ENCODE data around the gene SLC35E2B.
"Not testable (repeated sequence)": the region's sequence is repeated elsewhere in the genome, so short reads cannot be mapped to it uniquely, and the experiment has no call there.

Gene SLC35E2B

DNA sequence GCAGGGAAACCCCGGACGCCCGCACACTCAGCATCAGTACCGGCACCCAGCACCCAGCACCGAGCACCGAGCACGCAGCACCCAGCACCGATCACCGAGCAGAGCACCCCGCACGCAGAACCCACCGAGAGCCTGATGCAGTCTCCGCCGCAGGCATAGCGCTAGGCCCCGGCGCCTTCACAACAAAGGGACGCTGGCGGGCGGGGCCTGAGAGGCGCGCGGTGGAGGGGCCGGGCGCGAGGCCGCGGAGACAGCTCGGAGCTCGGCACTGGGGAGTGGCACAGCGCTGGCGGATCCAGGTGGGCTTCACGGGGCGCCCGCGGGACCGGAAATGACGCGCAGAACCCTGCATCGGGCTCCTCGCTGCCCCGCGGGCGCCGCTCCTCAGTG lies 276 bp downstream of the SLC35E2B start:
- peaks cover 11% of the 10 kb centered on the region; the same call in 1 of the 2 replicates for H3K36me3 ChIP-seq
- peaks cover 16% of the 10 kb centered on the region for H3K4me1 ChIP-seq
- not testable (repeated sequence) for H3K4me2 ChIP-seq, H3K27me3 ChIP-seq, H3K9me3 ChIP-seq
- peak overlapping the region; percentile 97 for H3K27ac ChIP-seq
- peaks cover 23% of the 10 kb centered on the region for H4K20me1 ChIP-seq
- H3K9ac ChIP-seq: peak overlapping the region; percentile 92
- peak overlapping the region; percentile 68 for H3K4me3 ChIP-seq

DNA sequence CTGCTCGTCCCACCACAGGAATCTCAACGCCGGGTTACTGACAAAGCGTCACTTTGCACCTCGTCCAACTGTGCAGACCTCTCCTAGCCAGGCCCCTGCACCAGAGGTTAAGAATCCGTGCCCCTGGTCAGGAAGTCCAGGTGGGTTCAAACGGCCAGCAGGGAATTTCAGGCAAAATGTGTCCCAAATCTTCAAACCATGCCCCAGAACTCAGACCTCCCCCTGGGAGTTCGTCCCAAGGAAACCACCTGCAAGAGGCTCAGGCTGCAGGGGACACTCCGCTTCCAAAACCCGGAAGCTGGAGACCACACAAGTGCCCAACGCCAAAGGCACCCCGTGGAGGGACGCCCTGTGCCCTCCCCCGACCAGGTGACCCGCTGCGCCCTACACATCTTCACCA lies 1.2 kb downstream of the SLC35E2B start:
- Histone ChIP-seq H3K4me3 (peak overlapping the region; percentile 57), H3K4me2 (peak overlapping the region; percentile 45; the same call in 1 of the 2 replicates), H3K4me1 (peaks cover 22% of the 10 kb centered on the region), H3K36me3 (peaks cover 17% of the 10 kb centered on the region), H4K20me1 (peaks cover 32% of the 10 kb centered on the region)
- H3K27ac ChIP-seq, H3K27me3 ChIP-seq, H3K9ac ChIP-seq, H3K9me3 ChIP-seq: not testable (repeated sequence)

GRCh38 chr1:1689526-1689925 lies 3.1 kb downstream of the SLC35E2B start:
- H3K36me3 ChIP-seq: peaks cover 27% of the 10 kb centered on the region
- H3K4me2 ChIP-seq, H3K9ac ChIP-seq, H3K27ac ChIP-seq, H3K4me3 ChIP-seq, H3K9me3 ChIP-seq, H3K27me3 ChIP-seq: not testable (repeated sequence)
- H3K4me1 ChIP-seq: peaks cover 27% of the 10 kb centered on the region
- H4K20me1 ChIP-seq: peaks cover 51% of the 10 kb centered on the region

DNA sequence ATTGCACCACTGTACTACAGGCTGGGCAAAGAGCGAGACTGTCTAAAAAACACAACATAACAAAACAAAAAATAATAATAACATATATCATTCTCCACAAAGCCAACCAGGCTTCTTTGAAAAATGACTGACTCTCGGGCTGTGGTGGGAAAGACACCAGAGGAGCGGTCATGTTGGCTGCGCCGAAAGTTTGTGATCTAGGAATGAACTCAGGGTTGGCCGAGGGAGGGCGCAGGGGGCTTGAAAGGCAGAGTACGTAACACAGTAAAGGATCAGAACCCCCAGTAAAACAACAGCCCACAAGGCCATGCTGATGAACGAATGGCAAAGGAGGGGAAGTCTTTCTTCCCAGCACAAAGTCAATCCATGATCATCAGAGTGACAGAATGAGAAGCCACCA lies 4.7 kb downstream of the SLC35E2B start:
- H3K27ac ChIP-seq: no peak overlapping the region
- H3K4me2 ChIP-seq: no peak overlapping the region
- H3K4me3 ChIP-seq: no peak overlapping the region
- no peak overlapping the region for H3K9ac ChIP-seq
- H3K27me3 ChIP-seq: no peaks in the 10 kb centered on the region
- TF ChIP-seq Cebpa-rat (IDR thresholded peaks at IDR 0.05): no peak
- H3K4me1 ChIP-seq: peaks cover 18% of the 10 kb centered on the region; the same call in 1 of the 2 replicates
- H4K20me1 ChIP-seq: peaks cover 68% of the 10 kb centered on the region
- H3K9me3 ChIP-seq: no peaks in the 10 kb centered on the region
- peaks cover 41% of the 10 kb centered on the region for H3K36me3 ChIP-seq

DNA sequence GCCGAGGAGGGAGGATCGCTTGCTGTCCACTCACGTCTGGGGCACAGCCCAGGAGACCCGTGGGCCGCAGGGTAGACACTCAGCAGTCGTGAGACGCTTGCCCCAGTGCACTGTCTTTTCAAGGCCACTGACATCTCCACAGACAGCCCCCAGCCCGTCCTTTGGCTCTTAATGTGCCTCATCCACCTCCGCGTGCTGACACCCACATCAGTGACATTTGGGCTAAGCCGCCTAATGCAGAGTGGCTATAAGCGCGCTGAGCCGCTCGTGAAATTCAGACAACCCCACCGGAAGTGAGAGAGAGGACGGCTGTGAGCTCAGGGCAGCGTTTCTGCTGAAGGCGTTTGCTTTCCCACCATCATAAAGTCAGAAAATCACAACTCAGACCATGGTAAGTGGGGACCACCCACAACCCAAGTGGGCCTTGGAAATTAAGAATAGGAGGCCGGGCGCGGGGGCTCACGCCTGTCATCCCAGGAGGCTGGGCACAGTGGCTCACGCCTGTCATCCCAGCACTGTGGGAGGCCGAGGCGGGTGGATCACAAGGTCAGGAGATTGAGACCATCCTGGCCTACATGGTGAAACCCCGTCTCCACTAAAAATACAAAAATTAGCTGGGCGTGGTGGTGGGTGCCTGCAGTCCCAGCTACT lies 8.4 kb downstream of the SLC35E2B start:
- peaks cover 50% of the 10 kb centered on the region for H3K36me3 ChIP-seq
- no peak overlapping the region for H3K27ac ChIP-seq
- no peak for TF ChIP-seq Cebpa-rat (IDR thresholded peaks at IDR 0.05)
- no peaks in the 10 kb centered on the region for H3K9me3 ChIP-seq
- H3K4me2 ChIP-seq: no peak overlapping the region
- H3K27me3 ChIP-seq: no peaks in the 10 kb centered on the region
- H3K9ac ChIP-seq: no peak overlapping the region
- H4K20me1 ChIP-seq: peaks cover 97% of the 10 kb centered on the region
- H3K4me3 ChIP-seq: no peak overlapping the region
- peaks cover 52% of the 10 kb centered on the region for H3K4me1 ChIP-seq

DNA sequence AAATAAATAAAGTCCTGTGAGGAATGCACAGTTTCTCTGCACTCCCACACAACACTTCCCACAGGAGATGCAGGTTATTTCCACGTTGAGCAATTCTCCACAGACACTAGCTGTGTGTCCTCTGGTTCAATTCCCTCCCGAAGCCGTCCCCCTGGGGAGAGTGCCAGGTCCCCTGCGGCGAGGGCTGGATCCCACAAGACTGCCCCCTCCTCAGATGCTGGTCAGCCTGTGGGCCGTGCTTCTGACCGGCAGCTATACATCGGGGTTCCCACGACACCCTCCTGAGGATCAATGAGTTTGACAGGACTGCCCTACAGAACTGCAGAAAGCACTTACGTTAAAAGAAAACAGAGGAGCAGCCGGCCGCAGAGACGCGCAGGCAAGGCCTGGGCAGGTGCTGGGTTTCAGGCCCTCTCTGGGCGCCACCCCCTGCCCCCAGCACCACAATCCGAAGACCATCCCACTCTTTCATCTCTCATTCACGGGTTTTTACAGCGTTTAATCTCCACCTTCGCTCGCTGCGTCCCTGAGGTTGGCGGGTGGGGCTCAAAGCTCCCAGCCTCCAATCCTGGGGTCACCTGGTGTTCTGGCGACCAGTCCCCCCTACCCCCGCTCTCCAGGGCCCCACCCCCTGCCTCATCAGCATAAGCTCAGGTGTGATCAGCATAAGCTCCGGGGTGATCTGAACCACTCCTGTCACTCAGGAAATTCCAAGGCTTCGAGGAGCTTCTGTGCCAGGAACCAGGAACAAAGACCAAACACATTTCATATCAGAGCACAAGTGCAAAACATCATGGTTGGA lies 9.3 kb downstream of the SLC35E2B start:
- no peaks in the 10 kb centered on the region for H3K27me3 ChIP-seq
- H3K36me3 ChIP-seq: peaks cover 46% of the 10 kb centered on the region
- TF ChIP-seq Cebpa-rat (IDR thresholded peaks at IDR 0.05): no peak
- H4K20me1 ChIP-seq: peaks cover 100% of the 10 kb centered on the region
- no peaks in the 10 kb centered on the region for H3K9me3 ChIP-seq
- peaks cover 61% of the 10 kb centered on the region for H3K4me1 ChIP-seq
- no peak overlapping the region for H3K4me3 ChIP-seq
- H3K4me2 ChIP-seq: no peak overlapping the region
- no peak overlapping the region for H3K9ac ChIP-seq
- H3K27ac ChIP-seq: no peak overlapping the region

GRCh38 chr1:1680912-1681273 lies 11.7 kb downstream of the SLC35E2B start:
- no peak overlapping the region for H3K27ac ChIP-seq

DNA sequence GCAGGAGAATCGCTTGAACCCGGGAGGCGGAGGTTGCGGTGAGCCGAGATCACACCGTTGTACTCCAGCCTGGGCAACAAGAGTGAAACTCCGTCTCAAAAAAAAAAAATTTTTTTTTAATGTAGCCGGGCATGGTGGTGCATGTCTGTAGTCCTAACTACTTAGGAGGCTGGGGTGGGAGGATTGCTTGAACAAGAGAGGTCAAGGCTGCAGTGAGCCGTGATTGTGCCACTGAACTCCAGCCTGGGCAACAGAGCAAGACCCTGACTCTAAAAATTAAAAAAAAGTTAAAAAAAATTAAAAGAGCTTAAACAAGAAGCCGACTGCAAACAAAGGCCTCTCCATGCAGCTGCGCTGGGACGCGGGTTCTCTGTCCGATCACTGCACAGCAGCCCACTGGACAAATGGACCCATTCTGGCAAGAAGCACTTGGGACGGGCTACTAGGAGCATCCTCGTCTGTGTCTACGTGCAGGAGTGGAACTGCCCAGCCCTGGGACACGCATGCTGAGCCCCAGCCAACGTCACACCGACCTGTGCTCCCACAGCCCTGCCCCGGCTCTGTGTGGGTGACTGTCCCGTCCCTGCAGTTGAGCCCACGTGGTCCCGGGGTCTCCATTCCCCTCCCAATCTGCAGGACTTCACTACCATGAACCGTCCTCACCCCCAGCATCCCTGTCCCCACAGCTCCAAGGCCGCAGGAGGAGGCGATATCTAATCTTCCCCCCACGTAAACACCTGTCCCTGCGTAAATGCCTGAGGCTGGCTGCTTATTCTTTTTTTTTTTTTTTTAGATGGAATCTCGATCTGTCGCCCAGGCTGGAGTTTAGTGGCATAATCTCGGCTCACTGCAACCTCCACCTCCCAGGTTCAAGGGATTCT lies 12.3 kb downstream of the SLC35E2B start:
- no peak for TF ChIP-seq Cebpa-rat (IDR thresholded peaks at IDR 0.05)
- Histone ChIP-seq H3K27ac (no peak overlapping the region), H3K4me1 (peaks cover 57% of the 10 kb centered on the region), H4K20me1 (peaks cover 82% of the 10 kb centered on the region), H3K4me2 (peak overlapping the region; percentile 24), H3K9me3 (no peaks in the 10 kb centered on the region), H3K36me3 (peaks cover 33% of the 10 kb centered on the region), H3K27me3 (no peaks in the 10 kb centered on the region), H3K9ac (no peak overlapping the region), H3K4me3 (no peak overlapping the region)

More at GRCh38 chr1:1680912-1681273, 11.7 kb downstream of the SLC35E2B start:
- Histone ChIP-seq H3K4me2 (peak overlapping the region; percentile 24), H3K4me1 (peaks cover 63% of the 10 kb centered on the region), H4K20me1 (peaks cover 88% of the 10 kb centered on the region), H3K4me3 (no peak overlapping the region), H3K9ac (0 out of 2 replicates have a peak overlapping the region, but pooled peaks have one; percentile 10), H3K36me3 (peaks cover 37% of the 10 kb centered on the region), H3K9me3 (no peaks in the 10 kb centered on the region), H3K27me3 (no peaks in the 10 kb centered on the region)
- TF ChIP-seq Cebpa-rat (IDR thresholded peaks at IDR 0.05): no peak

- Histone ChIP-seq H3K27ac (peak overlapping the region; percentile 82), H3K4me3 (peak overlapping the region; percentile 53), H3K4me2 (peak overlapping the region; percentile 87), H3K36me3 (peaks cover 23% of the 10 kb centered on the region), H3K9me3 (no peaks in the 10 kb centered on the region), H3K27me3 (no peaks in the 10 kb centered on the region), H3K9ac (peak overlapping the region; percentile 54), H3K4me1 (peaks cover 55% of the 10 kb centered on the region), H4K20me1 (peaks cover 78% of the 10 kb centered on the region)
- TF ChIP-seq Cebpa-rat (IDR thresholded peaks at IDR 0.05): no peak
Observed at GRCh38 chr1:1678581-1679380, 13.8 kb downstream of the SLC35E2B start.
